ENCODE data around the gene AP2B1.

Gene AP2B1

DNA sequence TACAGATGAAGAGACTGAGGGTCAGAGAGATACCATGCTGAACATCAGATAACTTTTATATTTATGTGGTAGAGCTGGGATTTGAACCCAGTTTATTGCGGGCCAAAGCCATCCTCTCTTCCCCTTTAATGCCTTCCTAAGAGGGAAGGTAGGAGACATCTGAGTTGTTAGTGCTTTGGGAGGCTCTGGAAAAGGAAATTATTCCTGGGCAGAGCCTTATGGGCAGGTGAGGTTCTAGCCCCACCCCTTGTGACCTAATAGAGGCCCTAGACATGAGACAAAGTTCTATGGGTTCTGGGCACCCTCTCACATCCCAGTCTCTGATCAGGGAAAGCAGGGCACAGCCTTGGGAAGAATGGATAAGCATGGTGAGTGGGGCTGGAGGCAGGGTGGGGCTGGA lies 173.5 kb downstream of the AP2B1 start, which contains the start of gene C17orf50:
Gene C17orf50, plus strand, starts transcription at position 301 of the 400 bp plus-strand sequence. Its CDS starts 55 bp downstream, at position 356.
- TF ChIP-seq, protein P1, sequence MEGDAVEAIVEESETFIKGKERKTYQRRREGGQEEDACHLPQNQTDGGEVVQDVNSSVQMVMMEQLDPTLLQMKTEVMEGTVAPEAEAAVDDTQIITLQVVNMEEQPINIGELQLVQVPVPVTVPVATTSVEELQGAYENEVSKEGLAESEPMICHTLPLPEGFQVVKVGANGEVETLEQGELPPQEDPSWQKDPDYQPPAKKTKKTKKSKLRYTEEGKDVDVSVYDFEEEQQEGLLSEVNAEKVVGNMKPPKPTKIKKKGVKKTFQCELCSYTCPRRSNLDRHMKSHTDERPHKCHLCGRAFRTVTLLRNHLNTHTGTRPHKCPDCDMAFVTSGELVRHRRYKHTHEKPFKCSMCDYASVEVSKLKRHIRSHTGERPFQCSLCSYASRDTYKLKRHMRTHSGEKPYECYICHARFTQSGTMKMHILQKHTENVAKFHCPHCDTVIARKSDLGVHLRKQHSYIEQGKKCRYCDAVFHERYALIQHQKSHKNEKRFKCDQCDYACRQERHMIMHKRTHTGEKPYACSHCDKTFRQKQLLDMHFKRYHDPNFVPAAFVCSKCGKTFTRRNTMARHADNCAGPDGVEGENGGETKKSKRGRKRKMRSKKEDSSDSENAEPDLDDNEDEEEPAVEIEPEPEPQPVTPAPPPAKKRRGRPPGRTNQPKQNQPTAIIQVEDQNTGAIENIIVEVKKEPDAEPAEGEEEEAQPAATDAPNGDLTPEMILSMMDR (conservative IDR thresholded peaks at IDR 0.05): no peak
- no peak within 1 kb of the TSS for H3K27ac ChIP-seq

DNA sequence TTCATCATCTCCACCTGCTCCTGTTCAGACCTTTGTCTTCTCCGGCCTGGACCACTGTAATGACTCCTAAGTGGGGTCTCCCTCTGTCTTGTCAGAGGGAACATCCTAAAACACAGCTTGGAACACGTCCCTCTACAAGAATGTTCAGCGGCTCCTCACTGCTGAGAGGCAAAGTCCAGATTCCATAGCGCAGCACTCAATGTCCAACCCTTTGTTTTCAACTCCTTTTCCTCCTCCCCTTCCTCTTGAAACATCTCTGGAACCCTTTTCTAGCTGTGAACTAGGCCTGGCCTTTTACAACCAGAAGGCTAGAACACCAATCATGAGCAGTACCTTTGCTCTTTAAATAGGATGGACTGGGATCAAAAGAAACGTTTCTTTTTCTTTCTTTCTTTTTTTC lies 174.5 kb downstream of the AP2B1 start:
- TF ChIP-seq, protein P1 (conservative IDR thresholded peaks at IDR 0.05): no peak
- no peak overlapping the region for H3K27ac ChIP-seq

DNA sequence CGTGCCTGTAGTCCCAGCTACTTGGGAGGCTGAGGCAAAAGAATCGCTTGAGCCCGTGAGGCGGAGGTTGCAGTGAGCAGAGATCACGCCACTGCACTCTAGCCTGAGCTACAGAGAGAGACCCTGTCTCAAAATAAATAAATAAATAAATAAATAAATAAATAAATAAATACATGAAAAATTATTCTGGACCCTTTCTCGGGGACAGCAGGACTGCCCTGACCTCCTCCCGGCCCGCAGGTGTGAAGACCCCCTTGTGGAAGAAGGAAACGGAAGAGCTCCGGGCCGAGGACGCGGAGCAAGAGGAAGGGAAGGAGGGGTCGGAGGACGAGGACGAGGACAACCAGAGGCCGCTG lies 176.6 kb downstream of the AP2B1 start:
- TF ChIP-seq, protein P1 (conservative IDR thresholded peaks at IDR 0.05): no peak
- peak overlapping the region; percentile 96 for H3K27ac ChIP-seq

DNA sequence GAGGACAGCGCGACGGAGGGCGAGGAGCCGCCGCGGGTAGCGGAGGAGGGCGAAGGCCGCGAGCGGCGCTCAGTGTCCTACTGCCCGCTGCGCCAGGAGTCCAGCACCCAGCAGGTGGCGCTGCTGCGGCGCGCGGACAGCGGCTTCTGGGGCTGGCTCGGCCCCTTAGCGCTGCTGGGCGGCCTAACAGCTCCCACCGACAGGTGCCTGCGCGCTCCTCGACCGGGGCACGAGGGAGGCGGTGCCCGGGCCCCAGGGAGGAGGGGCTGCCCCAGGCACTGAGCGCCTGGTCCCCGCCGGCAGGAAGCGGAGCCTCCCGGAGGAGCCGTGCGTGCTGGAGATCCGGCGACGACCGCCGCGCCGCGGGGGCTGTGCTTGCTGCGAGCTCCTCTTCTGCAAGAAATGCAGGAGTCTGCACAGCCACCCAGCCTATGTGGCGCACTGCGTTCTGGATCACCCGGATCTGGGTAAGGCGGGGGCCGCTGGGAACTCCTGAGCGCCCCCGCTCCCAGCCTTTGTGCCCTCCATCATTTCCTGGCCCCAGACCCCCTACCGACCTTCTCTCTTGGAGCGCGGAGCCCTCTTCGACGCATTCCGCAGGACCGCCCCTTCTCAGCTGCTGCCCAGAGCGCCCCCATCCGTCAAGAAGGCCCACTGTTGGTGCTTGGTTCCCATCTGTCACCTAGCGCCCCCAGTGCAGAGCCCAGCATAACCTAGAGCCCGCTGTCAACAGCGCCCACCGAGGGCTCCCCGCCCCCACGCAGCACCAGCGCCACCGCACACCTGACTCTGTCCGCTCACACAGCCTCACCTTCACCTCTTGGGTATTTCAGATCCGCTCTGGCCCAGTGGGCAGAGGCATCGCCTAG lies 177.2 kb downstream of the AP2B1 start:
- TF ChIP-seq, protein P1 (conservative IDR thresholded peaks at IDR 0.05): peak; percentile 100
- peak overlapping the region; percentile 96 for H3K27ac ChIP-seq

DNA sequence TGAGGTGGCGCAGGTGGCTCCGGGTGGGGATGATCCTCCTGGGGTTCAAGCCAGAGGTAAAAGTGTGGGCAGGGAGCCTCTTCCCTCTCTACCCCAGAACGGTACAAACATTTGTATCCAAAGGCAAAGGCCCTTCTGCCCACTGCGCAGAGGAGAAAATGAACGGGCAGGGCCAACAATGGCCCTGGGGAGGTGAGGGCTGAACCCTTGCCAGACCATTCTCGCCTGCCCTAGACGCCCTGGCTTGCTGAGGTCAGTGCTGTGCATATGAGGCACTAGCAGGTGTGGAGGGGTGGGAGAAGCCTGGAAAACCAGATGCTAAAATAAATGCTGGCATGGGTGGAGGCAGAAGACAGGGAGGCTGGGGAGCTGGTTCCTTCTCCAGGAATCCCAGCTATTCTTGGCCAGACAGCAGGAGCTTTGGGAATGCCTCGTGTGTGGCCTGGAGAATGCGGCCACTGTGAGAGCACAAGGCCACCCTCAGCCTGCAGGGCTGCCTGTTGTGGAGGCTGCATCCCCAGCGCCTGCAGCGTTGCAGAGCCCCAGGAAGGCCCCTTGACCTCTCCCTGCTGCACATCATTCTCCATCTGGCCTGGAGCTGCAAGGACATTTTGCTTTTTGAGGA lies 178.1 kb downstream of the AP2B1 start:
- TF ChIP-seq, protein P1 (conservative IDR thresholded peaks at IDR 0.05): no peak
- peak overlapping the region; percentile 96 for H3K27ac ChIP-seq

DNA sequence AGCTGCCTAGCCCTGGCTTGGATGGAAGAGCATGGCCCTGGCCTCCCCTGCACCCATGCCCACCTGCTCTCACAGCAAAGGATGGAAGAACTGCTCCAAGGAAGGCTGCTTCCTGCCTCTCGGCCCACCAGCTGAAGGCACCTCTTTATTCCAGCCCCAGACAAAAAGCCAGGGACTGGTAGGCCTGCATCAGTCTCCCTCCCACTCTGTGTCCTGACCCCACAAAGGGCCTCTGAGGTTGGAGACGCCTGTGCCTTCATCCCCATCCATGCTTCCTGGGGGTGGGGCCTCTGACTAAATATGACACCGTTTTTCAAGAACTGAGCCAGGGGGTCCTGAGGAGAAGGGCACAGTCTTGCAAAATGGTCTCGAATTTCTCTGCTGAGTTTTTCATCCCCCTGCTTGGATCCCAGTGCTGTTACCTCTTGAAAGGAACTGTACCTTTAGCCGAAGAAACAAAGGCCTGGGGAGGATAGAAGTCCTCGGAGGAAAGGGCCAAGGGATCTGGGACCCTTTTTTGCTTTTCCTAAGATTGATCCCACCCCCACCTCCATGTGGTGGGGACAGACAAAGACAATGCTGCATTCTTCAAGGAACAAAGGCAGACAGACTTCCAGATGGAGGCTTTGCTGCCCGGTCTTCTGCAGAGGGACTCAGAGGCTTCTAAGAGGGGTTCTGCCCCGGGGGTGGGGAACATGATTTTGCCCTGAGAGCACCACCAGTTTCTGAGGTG lies 178.8 kb downstream of the AP2B1 start:
- peak overlapping the region; percentile 96; the same call in 1 of the 2 replicates for H3K27ac ChIP-seq
- TF ChIP-seq, protein P1 (conservative IDR thresholded peaks at IDR 0.05): no peak

DNA sequence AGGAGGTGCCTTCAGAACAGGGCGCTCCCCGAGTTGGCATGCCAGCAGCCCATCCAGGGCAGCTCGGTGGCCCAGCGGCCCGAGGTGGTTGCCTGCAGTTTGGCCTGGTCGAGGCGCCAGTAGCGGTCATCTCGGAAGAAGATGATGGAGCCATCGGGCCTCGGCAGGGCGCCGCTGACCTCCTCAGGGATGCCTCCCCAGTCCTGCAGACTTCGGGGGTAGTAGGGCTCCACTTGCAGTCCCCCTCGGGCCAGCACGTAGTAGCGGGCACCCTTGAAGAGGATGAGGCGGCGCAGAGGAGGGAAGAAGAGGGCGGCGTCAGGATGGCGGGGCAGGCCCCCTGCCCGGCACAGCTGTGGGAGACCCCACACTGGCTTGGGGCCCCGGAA lies 179.4 kb downstream of the AP2B1 start:
- TF ChIP-seq, protein P1 (conservative IDR thresholded peaks at IDR 0.05): no peak
- H3K27ac ChIP-seq: peak overlapping the region; percentile 7; the same call in 1 of the 2 replicates

All from VCaP (cell line).